ENCODE measurements around the gene PPCS.

Gene PPCS

GRCh38 chr1:42456010-42456753 is at the start of gene PPCS, which contains the start of gene ZMYND12:
TSS of gene PPCS (plus strand) at chr1:42456543. CDS start at chr1:42456566, 23 bp downstream.
TSS of gene ZMYND12 (minus strand) at chr1:42456022. CDS start at chr1:42455997, 25 bp downstream.
- no peak for TF ChIP-seq CTCF (IDR thresholded peaks at IDR 0.05; ENCODE audit: low read depth, low read length)
- H3K4me3 ChIP-seq (replicated peaks in 1 of 2; ENCODE audit: low read depth in 2 of 2, low read length in 2 of 2) = peak within 1 kb of the TSS; percentile 71 to 73
- peak; percentile 90 to 91 for DNase-seq (ENCODE audit: low read depth in 2 of 2)

- DNase-seq (ENCODE audit: low read depth in 2 of 2) = no peak
- TF ChIP-seq CTCF (IDR thresholded peaks at IDR 0.05; ENCODE audit: low read depth, low read length) = no peak
Observed at GRCh38 chr1:42414551-42415496, 41.5 kb upstream of the PPCS start.

GRCh38 chr1:42417166-42417565 is 39.2 kb upstream of the PPCS start:
- no peak for DNase-seq (ENCODE audit: low read depth in 2 of 2)
- no peak for TF ChIP-seq CTCF (IDR thresholded peaks at IDR 0.05; ENCODE audit: low read depth, low read length)
- no peak overlapping the region for H3K4me3 ChIP-seq (replicated peaks in 1 of 2; ENCODE audit: low read depth in 2 of 2, low read length in 2 of 2)

More at GRCh38 chr1:42414551-42415496, 41.5 kb upstream of the PPCS start:
- no peak overlapping the region for H3K4me3 ChIP-seq (replicated peaks in 1 of 2; ENCODE audit: low read depth in 2 of 2, low read length in 2 of 2)

- no peak for DNase-seq (ENCODE audit: low read depth in 2 of 2)
- H3K4me3 ChIP-seq (replicated peaks in 1 of 2; ENCODE audit: low read depth in 2 of 2, low read length in 2 of 2) = no peak overlapping the region
- no peak for TF ChIP-seq CTCF (IDR thresholded peaks at IDR 0.05; ENCODE audit: low read depth, low read length)
Observed at GRCh38 chr1:42418516-42418915, 37.8 kb upstream of the PPCS start.

- H3K4me3 ChIP-seq (replicated peaks in 1 of 2; ENCODE audit: low read depth in 2 of 2, low read length in 2 of 2) = no peak overlapping the region
- DNase-seq (ENCODE audit: low read depth in 2 of 2) = peak in 1 of 2 donors; percentile 47
- TF ChIP-seq CTCF (IDR thresholded peaks at IDR 0.05; ENCODE audit: low read depth, low read length) = no peak
Observed at GRCh38 chr1:42419126-42419821, 37.1 kb upstream of the PPCS start.

GRCh38 chr1:42420121-42420520 is 36.2 kb upstream of the PPCS start:
- H3K4me3 ChIP-seq (replicated peaks in 1 of 2; ENCODE audit: low read depth in 2 of 2, low read length in 2 of 2) = no peak overlapping the region
- TF ChIP-seq CTCF (IDR thresholded peaks at IDR 0.05; ENCODE audit: low read depth, low read length) = no peak
- DNase-seq (ENCODE audit: low read depth in 2 of 2) = peak in 1 of 2 donors; percentile 7
